Activated CD4-positive, CD25-positive, alpha-beta regulatory T cell treated with anti-CD3 and anti-CD28 coated beads, Interleukin-2, amount 50 U/mL, for 16 hours (primary cell): ENCODE data around the gene SPATS2.
"Not testable (repeated sequence)": the region's sequence is repeated elsewhere in the genome, so short reads cannot be mapped to it uniquely, and the experiment has no call there.

ENCODE experiments used
- DNase-seq: peaks from one replicate; pipeline ENCODE4 v3.0.0-alpha.2; 2020; ENCODE audit warnings: low read depth, low spot score

The SPATS2 gene

GRCh38 chr12:49404956-49405355 lies 37.7 kb downstream of the SPATS2 start:
- DNase-seq = no peak

- no peak for DNase-seq
Observed at GRCh38 chr12:49410818-49411217, 43.6 kb downstream of the SPATS2 start.

GRCh38 chr12:49413010-49413409 lies 45.7 kb downstream of the SPATS2 start:
- no peak for DNase-seq

- no peak for DNase-seq
Observed at GRCh38 chr12:49413796-49414195, 46.5 kb downstream of the SPATS2 start.

GRCh38 chr12:49414364-49414763 lies 47.1 kb downstream of the SPATS2 start:
- DNase-seq = no peak

GRCh38 chr12:49415521-49415970 lies 48.3 kb downstream of the SPATS2 start:
- DNase-seq = no peak

GRCh38 chr12:49416892-49417291 lies 49.6 kb downstream of the SPATS2 start:
- DNase-seq = no peak

- no peak for DNase-seq
Observed at GRCh38 chr12:49417558-49417957, 50.3 kb downstream of the SPATS2 start.

- DNase-seq = no peak
Observed at GRCh38 chr12:49420556-49420955, 53.3 kb downstream of the SPATS2 start.

GRCh38 chr12:49422114-49422513 lies 54.9 kb downstream of the SPATS2 start:
- DNase-seq = no peak

- DNase-seq = no peak
Observed at GRCh38 chr12:49428793-49429192, 61.5 kb downstream of the SPATS2 start.

- DNase-seq = no peak
Observed at GRCh38 chr12:49432616-49433015, 65.4 kb downstream of the SPATS2 start.

- not testable (repeated sequence) for DNase-seq
Observed at GRCh38 chr12:49436799-49437198, 69.5 kb downstream of the SPATS2 start.

- DNase-seq = no peak
Observed at GRCh38 chr12:49439042-49439441, 71.8 kb downstream of the SPATS2 start.

- DNase-seq = no peak
Observed at GRCh38 chr12:49440035-49440434, 72.8 kb downstream of the SPATS2 start.

- DNase-seq = no peak
Observed at GRCh38 chr12:49442915-49443314, 75.7 kb downstream of the SPATS2 start.

GRCh38 chr12:49446571-49446970 lies 79.3 kb downstream of the SPATS2 start:
- no peak for DNase-seq

- DNase-seq = no peak
Observed at GRCh38 chr12:49448858-49449257, 81.6 kb downstream of the SPATS2 start.

GRCh38 chr12:49451468-49452259 lies 84.4 kb downstream of the SPATS2 start:
- no peak for DNase-seq

- DNase-seq = no peak
Observed at GRCh38 chr12:49455501-49455900, 88.2 kb downstream of the SPATS2 start.

- DNase-seq = no peak
Observed at GRCh38 chr12:49456131-49456679, 88.9 kb downstream of the SPATS2 start.

GRCh38 chr12:49458816-49459215 lies 91.6 kb downstream of the SPATS2 start:
- DNase-seq = no peak

GRCh38 chr12:49461221-49461620 lies 94.0 kb downstream of the SPATS2 start:
- DNase-seq = no peak
